G401.6 (cell line): ENCODE results near the gene SH3TC1.

Source experiments
- FAIRE-seq: peaks from 2 replicates; lab custom pipeline; 2012; peaks lifted over from hg19 to GRCh38; lab: Jason Lieb, UNC

The SH3TC1 gene

DNA sequence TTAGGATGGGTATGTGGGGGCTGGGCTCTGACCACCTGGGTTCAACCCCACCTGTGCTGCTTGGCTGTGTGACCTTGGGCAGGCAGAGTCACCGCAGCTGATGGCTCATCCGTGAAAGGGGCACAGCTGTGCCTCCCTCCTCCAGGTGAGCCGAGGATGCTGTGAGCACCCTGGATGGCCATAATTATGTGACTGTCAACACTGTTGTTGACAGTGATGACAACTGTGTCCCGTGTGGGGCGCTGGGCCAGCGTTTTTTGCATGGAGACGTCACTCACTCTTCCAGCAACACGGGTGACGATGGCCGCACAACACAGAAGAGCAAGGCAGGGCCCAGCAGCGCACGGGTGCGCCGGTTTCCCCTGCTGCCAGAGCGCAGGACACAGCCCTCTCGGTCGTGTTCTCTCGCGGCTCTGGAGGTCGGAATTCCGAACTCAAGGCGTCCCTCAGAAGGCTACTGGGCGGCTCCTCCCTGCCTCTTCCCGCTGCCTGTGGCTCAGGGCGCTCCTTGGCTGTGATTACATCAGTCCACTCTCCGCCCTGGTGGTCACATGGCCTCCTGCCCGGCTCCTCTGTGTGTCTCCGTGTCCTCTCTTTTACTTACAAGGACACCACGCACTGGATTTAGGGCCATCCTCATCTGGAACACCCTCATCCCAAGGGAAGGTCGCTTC lies 1.3 kb downstream of the SH3TC1 start:
- FAIRE-seq = no peak

DNA sequence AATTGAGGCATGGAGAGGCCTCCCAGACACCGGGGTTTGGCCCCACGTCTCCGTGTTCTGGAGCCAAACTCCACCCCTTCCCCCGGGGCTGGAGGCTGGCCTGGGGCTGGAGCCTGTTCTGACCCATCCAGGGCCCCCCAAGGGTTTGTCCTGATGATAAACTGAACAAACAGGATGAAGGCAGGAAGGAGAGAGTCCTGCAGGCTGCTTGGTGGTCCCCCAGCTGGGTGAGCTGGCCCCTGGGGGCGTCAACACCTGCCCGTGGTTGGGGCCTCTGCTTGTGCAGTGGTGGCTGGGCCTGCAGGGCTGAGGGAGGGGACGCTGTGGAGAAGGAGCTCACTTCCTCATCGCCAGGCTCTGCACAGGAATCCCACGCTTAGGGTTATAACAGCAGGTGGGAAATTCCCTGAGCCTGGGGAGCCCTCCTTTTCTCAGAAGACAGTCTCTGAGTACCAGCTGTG lies 2.3 kb downstream of the SH3TC1 start:
- no peak for FAIRE-seq

DNA sequence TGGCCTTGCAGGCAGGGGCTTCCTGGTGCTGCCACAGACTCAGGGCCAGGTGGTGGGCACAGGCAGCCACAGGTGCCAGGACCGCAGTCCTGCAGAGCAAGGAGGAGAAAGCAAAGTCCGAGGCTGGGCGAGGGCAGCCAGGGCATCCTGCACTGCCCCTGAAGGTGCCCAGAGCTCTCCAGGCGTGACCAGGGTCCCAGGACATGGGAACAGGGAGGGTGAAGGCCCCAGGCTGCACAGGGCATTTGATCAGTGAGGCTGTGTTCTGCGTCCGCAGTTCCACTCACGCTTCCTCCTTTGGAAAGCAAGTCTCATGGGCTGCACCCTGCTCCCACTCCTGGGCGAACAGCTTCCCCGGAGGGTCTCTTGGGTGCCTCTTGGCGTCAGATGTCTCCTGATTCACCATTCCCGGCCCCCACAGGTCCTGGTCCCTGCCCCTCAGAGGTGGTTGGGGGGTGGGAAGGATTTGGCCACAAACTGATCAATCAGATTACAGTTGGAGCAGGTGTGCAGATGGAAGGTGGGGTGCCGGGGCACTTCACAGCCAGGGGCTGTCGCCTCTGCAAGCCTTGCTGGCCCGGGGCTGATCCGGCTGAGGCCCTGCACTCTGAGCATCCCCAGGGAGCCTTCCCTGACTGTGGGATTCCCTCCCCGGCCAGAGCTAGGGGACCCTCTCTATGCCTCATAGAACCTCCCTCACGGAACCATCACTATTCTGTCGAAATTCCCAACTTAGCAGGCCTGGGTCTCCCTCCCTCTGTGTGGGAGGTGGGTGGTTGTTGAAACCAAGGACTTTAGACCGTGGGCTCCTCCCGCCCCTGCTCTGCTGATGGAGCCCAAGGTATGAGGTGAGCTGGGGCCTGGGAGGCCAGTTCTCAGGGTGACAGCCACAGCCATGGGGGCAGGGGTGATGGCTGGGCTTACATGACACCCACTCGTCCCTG lies 3.3 kb downstream of the SH3TC1 start:
- no peak for FAIRE-seq

DNA sequence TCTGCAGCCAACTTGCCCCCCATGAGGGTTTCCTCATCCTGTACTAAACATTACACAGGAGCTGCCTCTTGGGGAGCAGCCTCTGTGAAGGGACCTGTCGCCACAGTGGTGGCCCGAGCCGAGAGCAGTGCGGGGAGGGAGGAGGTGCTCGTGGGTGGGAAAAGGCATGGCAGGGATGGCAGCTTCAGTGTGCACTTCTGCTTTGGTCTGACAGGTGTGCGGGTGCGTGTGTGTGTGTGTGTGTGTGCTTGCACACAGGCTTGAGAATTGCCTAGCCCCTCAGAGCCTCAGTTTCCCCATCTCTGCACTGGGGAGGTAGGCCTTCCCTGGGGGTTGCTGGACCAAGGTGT lies 3.9 kb downstream of the SH3TC1 start:
- FAIRE-seq = no peak

DNA sequence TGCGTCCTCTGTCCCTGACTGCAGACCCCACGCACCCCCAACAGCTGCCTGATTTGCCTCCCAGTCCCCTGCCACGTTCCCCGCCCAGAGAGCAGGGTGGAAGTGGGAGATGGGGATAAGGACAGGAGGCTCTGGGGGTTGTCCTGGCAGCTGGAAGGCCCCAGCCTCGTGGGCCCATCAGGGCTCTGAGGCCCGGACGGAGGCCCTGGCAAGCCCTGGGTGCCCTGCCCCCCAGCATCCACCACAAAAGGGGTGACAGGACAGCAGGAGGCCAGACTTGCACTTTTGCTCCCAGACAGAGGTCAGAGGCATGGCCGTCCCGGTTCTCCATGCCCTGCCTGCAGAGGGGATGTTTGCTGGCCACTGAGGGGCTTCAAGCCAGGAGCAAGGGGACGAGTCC lies 4.7 kb downstream of the SH3TC1 start:
- no peak for FAIRE-seq

DNA sequence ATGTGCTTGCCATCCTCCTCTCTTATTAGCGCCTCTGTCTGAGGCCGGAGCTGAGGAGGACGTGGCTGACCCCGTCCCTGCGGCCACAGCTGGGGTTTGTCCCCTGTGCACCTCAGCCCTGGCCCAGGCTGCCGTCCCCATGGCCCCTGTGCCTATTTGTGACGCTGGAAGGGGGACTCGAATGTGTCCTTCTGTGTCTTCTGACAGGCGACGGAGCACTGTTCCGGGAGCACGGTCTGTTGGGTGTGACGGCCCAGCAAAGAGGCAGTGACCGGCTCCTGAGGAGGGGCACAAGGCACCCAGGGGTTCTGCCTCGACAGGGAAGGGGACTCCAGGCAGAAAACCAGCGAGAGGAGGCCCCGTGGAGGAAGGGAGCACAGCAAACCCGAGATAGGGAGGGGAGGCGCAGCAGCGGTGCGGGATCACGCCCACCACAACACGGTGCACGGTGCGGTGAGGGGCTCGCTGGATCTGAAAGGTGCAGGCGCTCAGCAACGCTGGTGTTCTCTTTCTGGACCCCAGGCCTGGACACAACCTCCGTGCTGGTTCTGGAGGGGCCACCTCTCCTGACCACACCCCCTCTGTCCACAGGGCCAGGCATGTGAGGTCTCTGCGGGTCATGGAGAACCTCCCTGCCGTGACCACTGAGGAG lies 5.6 kb downstream of the SH3TC1 start:
- no peak for FAIRE-seq

DNA sequence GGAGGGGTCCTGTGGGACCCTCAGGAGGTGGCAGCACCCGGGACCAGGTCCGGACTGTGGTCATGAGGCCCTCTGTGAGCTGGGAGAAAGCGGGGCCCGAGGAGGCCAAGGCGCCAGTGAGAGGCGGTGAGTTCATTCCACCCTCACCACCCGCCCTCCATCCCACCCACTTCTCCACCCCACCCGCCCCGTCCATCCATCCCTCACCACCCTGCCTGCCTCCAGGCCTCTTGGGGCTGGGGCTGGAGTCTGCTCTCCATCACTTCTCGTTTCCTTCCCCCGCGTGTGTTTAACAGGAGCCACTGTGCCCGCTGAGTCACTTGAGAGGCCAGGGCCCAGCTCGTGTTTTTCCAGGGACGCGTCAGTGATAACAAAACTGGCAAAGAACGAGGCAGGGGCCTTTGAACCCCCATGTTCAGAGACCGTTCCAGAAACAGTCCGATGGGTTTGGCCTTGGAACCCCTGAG lies 6.2 kb downstream of the SH3TC1 start:
- FAIRE-seq = no peak

DNA sequence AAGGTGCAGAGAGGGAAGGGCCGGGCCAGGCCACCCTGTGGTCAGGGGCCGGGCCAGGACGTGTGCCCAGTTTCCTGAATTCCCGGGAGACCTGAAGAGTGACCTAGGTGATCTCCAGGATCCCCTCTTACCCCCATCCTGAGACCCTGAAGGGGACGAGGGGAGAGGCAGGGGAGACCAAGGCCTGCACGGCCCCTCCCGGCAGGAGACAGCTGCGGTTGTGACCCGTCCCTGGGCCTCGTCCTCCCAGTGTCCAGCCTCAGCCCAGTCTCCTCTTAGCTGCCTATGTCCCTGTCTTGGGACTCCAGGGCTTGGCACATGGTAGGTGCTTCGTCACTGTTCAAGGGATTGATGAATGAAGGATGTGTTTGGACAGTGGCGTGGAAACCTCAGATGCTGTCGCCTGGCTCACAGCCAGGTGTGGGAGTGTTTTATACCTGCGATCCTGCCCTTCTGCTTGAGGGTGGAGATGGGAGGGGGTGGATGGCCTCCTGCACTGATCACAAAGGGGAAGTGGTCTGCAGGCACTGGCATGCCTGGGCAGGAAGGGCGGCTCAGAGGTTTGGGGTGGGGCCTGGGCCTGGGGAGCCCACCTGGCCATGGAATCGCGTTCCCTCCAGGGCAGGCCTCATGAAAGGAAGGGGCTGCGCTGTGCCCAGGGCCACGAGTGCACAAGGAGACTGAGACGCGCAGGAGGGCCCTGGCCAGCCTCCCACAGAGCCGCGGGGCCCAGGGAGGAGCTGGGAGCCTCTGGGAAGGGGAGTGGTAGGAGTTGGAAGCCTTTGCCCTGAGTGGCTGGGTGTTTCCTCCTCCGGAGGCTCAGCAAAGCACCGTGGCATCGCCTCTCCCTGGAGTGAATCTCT lies 6.9 kb downstream of the SH3TC1 start:
- FAIRE-seq = no peak

DNA sequence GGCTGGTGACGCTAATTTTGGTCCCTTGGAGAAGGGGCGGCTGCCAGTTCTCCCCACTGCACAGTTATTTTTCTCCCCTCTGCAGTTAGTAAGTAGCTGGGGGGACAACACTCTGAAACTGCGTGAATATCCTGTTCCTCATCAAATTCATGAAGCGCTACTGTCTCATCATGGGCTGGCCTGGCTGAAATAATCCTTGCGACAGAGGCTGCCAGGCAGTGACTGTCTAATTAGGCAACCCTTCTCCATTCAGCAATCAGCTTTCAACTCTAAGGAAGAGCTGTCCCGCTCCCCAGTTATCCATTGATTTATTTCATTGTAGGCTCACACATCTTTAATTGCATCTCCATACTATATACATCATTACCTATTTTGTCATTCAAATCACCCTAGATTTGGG lies 8.2 kb downstream of the SH3TC1 start:
- no peak for FAIRE-seq

DNA sequence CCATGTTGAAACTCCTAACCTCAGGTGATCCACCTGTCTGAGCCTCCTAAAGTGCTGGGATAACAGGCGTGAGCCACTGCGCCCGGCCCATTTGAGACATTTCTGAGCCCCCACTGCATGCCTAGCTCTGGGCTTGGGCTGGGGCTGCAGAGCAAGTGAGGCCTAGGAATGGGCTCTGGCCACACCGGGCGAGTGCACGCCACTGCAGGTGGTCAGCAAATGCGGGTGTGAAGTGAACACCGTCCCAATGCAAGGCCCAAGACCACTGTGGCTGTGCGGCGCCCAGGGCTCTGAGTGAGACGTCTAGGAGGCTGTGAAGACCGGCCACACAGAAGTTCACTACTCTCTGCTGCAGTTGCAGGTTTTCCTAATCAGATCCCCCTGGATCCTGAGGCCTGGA lies 9.5 kb downstream of the SH3TC1 start:
- FAIRE-seq = no peak

DNA sequence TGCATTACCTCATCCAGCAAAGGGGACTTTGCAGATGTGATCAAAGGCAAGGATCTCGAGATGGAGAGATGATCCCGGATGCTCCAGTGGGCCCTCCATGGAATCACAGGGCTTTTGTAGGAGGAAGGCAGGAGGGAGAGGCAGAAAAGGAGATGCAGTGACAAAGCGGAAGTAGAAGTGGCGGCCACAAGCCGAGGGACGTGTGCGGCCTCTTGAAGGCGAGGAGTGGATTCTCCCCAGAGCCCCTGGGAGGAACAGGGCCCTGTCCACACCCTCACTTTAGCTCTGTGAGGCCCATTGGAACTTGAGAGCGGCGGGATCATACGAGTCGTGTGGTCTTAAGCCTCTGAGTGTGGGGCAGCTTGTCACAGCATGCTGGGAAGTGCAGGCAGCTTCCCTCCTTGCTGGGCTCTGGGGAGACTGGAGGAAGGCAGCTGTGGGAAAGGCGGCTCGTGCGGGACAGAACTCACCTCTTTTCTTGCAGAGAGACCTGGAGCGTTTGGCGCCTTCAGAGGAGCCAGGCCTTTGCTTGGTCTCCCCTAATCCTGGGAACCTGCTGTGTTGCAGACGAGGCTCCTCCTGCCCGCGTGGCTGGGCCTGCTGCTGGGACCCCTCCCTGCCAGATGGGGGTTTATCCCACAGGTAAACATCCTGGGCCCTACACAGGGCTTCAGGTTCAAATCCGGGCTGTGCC lies 10.2 kb downstream of the SH3TC1 start:
- FAIRE-seq = no peak

DNA sequence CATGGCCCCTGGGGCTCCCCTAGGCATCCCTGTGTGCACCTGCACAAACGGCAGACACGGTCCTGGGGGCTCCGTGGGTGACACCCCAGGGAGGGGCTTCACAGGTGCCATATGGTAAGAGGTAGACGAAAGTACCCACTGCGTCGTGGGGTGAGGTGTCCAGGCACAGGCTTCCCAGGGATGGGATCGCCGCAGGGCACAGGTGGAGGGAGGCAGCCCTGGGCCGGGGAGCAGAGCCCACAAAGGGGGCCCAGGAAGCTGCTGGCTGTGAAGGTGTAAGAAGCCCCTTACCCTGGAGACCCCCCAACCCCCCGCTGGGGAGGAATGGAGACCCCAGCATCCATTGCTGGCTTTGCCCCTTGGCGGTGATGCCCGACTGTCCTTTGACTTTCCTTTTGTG lies 10.9 kb downstream of the SH3TC1 start:
- FAIRE-seq = no peak

DNA sequence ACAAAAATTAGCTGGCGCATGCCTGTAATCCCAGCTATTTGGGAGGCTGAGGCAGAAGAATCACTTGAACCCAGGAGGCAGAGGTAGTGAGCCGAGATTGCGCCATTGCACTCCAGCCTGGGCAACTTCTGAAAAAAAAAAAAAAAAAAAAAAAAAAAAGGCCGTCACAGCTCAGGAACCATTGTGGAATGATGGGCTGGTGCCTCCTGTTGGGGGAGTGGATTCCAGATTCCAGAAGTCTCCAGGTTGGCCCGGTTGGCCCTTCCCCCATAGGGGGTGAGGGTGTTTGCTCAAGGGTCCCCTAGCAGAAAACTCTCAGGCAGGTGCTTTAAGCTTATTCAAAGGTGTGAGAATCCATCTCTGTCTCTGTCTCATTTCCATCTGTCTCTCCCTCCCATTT lies 11.5 kb downstream of the SH3TC1 start:
- no peak for FAIRE-seq

DNA sequence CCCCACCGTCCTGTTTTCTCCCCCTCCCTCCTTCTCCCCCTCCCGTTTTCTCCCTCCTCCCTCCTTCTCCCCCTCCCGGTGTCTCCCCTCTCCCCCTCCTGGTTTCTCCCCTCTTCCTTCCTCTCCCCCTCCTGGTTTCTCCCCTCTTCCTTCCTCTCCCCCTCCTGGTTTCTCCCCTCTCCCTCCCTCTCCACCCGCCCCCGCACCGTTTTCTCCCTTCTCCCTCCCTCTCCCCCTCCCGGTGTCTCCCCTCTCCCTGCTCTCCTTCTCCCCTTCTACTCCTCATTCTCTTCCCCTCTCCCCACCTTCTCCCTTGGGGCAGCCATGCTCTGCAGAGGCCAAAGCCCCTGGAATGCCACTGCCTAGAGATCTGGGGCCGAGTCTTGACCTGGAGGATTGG lies 12.2 kb downstream of the SH3TC1 start:
- no peak for FAIRE-seq

DNA sequence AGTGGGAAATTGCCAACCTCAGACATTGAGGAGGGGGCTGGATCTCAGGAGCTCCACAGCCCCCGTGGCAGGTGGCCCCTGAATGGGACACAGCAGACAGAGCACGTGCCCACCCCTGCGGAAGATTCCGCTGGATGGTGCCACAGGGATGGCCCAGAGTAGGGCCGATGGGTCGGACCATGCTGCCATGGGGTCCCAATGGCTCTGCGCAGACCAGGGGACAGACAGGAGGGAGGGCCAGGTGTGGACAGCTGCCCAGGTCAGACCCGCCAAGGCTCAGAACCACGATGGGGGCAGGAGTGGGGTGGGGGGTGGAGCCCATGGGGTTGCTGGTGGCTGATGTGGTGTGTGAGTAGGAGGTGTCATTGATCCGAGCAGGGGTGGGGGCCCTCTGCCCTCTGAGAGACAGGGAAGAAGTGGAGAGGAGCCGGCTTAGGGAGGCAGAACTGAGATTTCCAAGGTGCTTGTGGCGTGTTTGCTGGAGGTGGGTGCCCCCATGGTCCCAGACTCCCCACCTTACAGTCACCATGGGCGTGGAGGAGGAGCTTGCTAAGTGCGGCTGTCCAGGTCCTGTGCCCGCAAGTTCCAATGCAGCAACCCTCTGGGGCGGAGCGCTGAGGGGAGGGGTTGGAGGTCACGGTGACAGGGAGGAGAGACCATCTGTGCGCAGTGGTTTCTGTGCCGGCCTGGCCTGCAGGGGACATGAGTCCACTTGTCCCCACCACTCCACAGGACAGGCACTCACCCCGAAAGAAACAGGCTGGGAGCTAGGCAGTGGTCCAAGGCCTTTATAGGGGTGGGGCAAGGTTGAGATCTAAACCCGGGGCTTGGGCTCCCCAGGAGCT lies 12.9 kb downstream of the SH3TC1 start:
- no peak for FAIRE-seq

DNA sequence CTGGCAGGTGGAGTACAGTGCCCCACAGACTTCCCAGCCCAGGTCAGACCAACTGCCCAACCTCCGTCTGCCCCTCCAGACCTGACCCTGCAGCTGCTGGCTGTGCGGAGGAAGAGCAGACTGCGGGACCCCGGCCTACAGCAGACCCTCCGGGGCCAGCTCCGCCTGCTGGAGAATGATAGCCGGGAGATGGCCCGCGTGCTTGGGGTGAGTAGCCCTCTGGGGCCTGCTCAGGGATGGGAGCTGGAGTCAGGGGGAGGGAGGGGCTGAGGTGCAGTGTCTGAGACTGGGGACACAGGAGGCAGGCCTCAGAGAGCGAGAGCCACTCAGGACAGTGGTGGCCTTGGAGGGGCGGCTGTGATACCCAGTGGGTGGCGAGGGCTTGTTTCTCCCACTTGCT lies 13.5 kb downstream of the SH3TC1 start:
- FAIRE-seq = no peak

DNA sequence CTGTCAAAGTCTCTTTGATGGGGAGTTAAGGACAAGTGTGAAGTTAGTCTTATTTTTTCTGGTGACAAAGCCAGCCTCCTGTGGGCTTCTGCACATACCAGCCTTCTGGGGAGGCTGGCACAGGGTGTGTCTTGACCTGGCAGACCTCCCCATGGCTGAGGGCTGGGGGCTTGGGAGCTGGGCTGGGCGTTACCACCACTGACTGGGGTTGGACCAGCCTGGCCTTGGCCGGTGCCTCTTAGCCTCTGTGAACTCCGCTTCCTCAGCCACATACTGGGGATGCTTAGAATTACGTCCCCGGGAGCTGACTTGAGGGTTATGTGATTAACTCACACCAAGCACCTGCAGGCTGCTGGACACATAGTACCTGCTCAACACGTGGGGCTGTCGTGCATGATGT lies 14.0 kb downstream of the SH3TC1 start:
- no peak for FAIRE-seq

DNA sequence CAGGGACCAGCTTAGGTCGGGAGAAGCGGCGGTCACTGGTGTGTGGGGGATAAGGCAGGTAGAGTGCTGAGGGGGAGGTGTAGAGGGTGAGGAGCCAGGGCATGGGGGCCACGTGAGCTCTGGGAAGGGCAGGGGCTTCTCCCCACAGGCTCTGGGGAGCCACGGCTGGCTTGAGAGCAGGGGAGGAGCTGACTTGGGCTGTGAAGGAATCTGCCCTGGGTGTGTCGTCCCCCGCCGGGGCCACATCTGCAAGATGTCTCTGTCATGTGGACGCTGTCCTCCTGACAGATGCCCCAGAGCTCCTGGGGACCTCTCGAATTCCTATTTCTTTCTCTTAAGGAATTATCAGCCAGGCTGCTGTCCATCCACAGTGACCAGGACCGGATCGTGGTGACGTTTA lies 15.0 kb downstream of the SH3TC1 start:
- FAIRE-seq = no peak

DNA sequence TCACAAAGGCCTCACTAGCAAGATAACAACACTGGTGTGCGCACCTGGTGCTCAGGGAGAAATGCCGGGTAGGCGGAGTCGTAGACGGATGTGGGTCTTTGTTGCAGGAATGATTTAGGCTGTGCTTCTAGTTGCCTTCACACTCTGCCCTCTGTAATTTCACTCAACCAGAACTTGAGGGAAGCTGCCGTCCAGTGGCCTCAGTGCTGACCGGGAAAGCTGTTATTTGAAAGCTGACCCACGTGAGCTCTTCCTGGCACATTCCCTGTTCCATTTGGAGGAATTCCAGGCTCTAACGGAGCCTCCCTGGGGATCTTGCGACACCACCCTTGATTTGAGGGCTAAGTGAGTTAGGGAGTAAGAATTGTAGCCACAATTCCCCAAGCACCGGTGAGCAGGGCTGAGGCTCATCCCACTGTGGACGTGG lies 15.9 kb downstream of the SH3TC1 start:
- FAIRE-seq = no peak

DNA sequence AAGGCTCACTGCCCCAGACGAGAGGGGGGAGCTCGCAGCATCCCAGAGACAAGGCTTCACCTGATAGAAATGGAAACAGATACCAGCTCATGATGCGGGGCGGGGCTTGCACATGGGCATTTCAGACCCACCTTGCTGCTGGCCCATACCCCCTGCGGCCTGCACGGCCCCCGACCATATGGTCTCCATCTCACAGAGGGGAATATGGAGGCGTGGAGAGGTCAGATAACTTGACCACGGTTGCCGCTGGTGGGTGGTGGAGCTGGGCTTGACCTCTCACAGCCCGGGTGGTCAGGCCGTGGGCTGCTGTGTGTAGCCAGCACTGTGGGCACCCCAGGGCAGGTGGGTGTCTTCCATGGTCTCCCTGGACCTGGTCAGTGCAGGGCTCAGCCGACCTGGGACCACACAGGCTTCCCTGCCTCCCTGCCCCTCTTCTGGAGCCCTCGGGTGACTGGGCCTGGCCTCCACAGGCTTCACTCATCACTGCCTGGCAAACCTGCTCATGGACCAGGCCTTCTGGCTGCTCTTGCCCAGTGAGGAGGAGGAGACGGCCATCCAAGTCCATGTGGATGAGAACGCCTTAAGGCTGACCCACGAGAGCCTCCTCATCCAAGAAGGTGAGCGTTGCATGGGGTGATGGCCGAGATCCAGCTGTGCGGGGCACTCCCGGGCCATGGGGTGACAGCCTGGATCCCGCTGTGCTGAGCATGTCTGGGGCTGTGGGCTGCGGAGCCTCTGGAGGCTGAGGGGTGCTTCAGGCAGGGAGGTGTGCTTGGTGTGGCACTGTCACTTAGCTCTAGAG lies 16.8 kb downstream of the SH3TC1 start:
- FAIRE-seq = no peak
